Placental epithelial cell (primary cell): ENCODE results near the gene NPY. TPM values are rescaled to one million over a fixed set of nuclear protein-coding genes. Genes with fewer than 3 reads are reported as not detected.

ENCODE experiments used
- total RNA-seq: library from RNA; depleted of rRNA; stranded (reverse); fragments of >200 nt; gene quantifications from 2 replicates; pipeline ENCODE4 v1.2.3, GENCODE V29; 2012

NPY gene
- total RNA-seq, result not detected in 2 replicates

DNA sequence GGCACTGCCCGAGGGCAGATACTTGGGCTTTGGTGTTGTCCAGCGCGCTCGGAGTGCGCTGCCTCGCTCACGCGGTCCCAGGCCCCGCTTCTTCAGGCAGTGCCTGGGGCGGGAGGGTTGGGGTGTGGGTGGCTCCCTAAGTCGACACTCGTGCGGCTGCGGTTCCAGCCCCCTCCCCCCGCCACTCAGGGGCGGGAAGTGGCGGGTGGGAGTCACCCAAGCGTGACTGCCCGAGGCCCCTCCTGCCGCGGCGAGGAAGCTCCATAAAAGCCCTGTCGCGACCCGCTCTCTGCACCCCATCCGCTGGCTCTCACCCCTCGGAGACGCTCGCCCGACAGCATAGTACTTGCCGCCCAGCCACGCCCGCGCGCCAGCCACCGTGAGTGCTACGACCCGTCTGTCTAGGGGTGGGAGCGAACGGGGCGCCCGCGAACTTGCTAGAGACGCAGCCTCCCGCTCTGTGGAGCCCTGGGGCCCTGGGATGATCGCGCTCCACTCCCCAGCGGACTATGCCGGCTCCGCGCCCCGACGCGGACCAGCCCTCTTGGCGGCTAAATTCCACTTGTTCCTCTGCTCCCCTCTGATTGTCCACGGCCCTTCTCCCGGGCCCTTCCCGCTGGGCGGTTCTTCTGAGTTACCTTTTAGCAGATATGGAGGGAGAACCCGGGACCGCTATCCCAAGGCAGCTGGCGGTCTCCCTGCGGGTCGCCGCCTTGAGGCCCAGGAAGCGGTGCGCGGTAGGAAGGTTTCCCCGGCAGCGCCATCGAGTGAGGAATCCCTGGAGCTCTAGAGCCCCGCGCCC is at the start of gene NPY:
Gene NPY (plus strand): TSS at position 294 of the 802 bp plus-strand sequence. CDS start 1,051 bp downstream, outside the sequence.

